OCI-LY1 (cell line): Measurements from ENCODE around the gene DNMT3A.

ENCODE experiments used
- H2AFZ ChIP-seq: fragments of 200-600 bp; sonication (generic), shearing (Covaris generic); 2 replicates; pipeline ENCODE4 v1.6.0; 2014; ENCODE audit warnings: antibody characterized with exemption, mild to moderate bottlenecking, low read length
- H3F3A ChIP-seq: fragments of 200-600 bp; sonication (generic), shearing (Covaris generic); 2 replicates; pipeline ENCODE4 v1.6.0; 2014; ENCODE audit warnings: mild to moderate bottlenecking, antibody characterized with exemption, low read length, moderate library complexity; ENCODE audit not compliant: insufficient read depth
- H3K27ac ChIP-seq: fragments of 200-600 bp; sonication (generic); 2 replicates; pipeline ENCODE4 v1.5.1; 2014; ENCODE audit warnings: low read length, mixed run types, mild to moderate bottlenecking, low read depth; ENCODE audit not compliant: poor library complexity, severe bottlenecking
- H3K27me3 ChIP-seq: fragments of 200-600 bp; sonication (generic); 2 replicates; pipeline ENCODE4 v1.6.0; 2014; ENCODE audit warnings: antibody characterized with exemption, mild to moderate bottlenecking, low read length, moderate library complexity; ENCODE audit not compliant: insufficient read depth
- H3K36me3 ChIP-seq: fragments of 200-600 bp; sonication (generic); 2 replicates; pipeline ENCODE4 v1.6.1; 2014; ENCODE audit warnings: mild to moderate bottlenecking, antibody characterized with exemption, low read length, moderate library complexity, mixed read lengths; ENCODE audit not compliant: insufficient read depth
- H3K4me1 ChIP-seq: fragments of 200-600 bp; sonication (generic); 2 replicates; pipeline ENCODE4 v1.5.1; 2014; ENCODE audit warnings: mild to moderate bottlenecking, low read length, moderate library complexity; ENCODE audit not compliant: insufficient read depth, severe bottlenecking
- H3K4me2 ChIP-seq: fragments of 200-600 bp; sonication (generic), shearing (Covaris generic); 2 replicates; pipeline ENCODE4 v1.6.1; 2014; ENCODE audit warnings: low read length
- H3K4me3 ChIP-seq: fragments of 200-600 bp; sonication (generic); 2 replicates; pipeline ENCODE4 v1.5.1; 2014; ENCODE audit warnings: low read length, low read depth, mild to moderate bottlenecking, mixed read lengths; ENCODE audit not compliant: poor library complexity, severe bottlenecking
- H3K79me2 ChIP-seq: fragments of 200-600 bp; shearing (Covaris generic); 2 replicates; pipeline ENCODE4 v1.6.1; 2016; ENCODE audit warnings: mixed run types, low read length, mixed read lengths; ENCODE audit not compliant: insufficient read depth
- H3K9ac ChIP-seq: fragments of 200-600 bp; sonication (generic), shearing (Covaris generic); 2 replicates; pipeline ENCODE4 v1.6.1; 2014; ENCODE audit warnings: mild to moderate bottlenecking, low read length, mixed read lengths
- H3K9me2 ChIP-seq: fragments of 200-600 bp; sonication (generic), shearing (Covaris generic); 2 replicates; pipeline ENCODE4 v1.6.1; 2014; ENCODE audit warnings: low read depth, mild to moderate bottlenecking, low read length, mixed read lengths
- H3K9me3 ChIP-seq: fragments of 200-600 bp; shearing (Covaris generic); 2 replicates; pipeline ENCODE4 v1.6.1; 2014; ENCODE audit warnings: low read length, mixed read lengths
- H4K20me1 ChIP-seq: fragments of 200-600 bp; sonication (generic), shearing (Covaris generic); 2 replicates; pipeline ENCODE4 v1.6.0; 2016; ENCODE audit warnings: mild to moderate bottlenecking, low read length; ENCODE audit not compliant: insufficient read depth
- EZH2 ChIP-seq: fragments of 200-600 bp; sonication (generic), shearing (Covaris generic); IDR thresholded peaks from 2 replicates; pipeline ENCODE4 v1.8.0; 2017; ENCODE audit warnings: borderline replicate concordance, mixed run types, mild to moderate bottlenecking, antibody characterized with exemption, low read length, moderate library complexity, mixed read lengths
- TF ChIP-seq, protein P1 (sequence below): fragments of 200-600 bp; sonication (generic), shearing (Covaris generic); IDR thresholded peaks from 2 replicates; pipeline ENCODE4 v1.5.1; 2017; ENCODE audit warnings: mild to moderate bottlenecking, antibody characterized with exemption, low read length, moderate library complexity, mixed read lengths

The DNMT3A gene

DNA sequence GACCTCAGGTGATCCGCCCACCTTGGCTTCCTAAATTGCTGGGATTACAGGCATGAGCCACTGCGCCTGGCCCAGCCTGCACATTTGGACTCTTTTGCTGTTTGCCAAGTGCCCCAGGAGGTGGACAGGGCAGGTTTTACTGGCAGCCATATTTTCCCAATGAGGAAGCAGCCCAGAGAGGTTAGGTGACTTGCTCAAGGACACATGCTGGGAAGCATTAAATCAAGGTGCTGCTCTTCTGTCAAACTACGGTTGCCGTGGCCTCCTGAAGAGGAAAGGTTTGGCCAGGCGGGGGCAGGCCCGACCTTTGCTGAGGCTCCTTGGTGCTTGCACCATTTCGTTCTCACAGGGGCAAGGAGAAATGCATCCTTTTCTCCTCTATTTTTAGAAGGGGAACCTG, 44.0 kb downstream of the DNMT3A start:
- H3K4me1 ChIP-seq = peaks cover 18% of the 10 kb centered on the region
- no peak overlapping the region for H3K4me2 ChIP-seq
- H3F3A ChIP-seq = no peaks in the 10 kb centered on the region
- TF ChIP-seq, protein P1, sequence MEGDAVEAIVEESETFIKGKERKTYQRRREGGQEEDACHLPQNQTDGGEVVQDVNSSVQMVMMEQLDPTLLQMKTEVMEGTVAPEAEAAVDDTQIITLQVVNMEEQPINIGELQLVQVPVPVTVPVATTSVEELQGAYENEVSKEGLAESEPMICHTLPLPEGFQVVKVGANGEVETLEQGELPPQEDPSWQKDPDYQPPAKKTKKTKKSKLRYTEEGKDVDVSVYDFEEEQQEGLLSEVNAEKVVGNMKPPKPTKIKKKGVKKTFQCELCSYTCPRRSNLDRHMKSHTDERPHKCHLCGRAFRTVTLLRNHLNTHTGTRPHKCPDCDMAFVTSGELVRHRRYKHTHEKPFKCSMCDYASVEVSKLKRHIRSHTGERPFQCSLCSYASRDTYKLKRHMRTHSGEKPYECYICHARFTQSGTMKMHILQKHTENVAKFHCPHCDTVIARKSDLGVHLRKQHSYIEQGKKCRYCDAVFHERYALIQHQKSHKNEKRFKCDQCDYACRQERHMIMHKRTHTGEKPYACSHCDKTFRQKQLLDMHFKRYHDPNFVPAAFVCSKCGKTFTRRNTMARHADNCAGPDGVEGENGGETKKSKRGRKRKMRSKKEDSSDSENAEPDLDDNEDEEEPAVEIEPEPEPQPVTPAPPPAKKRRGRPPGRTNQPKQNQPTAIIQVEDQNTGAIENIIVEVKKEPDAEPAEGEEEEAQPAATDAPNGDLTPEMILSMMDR = peak; percentile 29; the same call in 1 of the 2 replicates
- no peak for TF ChIP-seq EZH2
- H3K9me2 ChIP-seq = no peaks in the 10 kb centered on the region
- H4K20me1 ChIP-seq = no peaks in the 10 kb centered on the region
- H2AFZ ChIP-seq = no peak overlapping the region
- H3K79me2 ChIP-seq = no peaks in the 10 kb centered on the region
- H3K4me3 ChIP-seq = no peak overlapping the region
- H3K9ac ChIP-seq = no peak overlapping the region
- no peaks in the 10 kb centered on the region for H3K9me3 ChIP-seq
- H3K36me3 ChIP-seq = no peaks in the 10 kb centered on the region
- H3K27ac ChIP-seq = no peak overlapping the region
- H3K27me3 ChIP-seq = 0 out of 2 replicates have a peak, but pooled peaks cover 3% of the 10 kb centered on the region

DNA sequence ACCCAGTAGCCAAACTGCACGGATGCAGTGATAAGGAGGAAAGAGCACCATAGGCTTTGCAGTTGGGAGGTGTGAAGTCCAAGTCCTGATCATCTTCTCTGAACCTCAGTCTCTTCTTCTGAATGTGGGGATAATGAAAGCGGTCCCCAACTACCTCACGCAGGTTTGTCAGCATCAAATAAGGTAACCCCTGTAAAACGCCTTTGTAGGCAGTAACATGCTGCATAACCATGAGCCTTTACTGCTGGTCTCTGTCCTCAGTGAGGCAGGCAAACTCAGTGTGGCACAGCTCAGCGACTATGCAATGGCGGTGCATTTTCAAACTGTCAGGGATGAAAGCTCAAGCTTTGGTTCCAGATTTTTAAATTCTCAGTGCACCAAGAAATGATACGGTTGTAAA, 46.1 kb downstream of the DNMT3A start:
- H3F3A ChIP-seq = no peaks in the 10 kb centered on the region
- H3K9ac ChIP-seq = no peak overlapping the region; the same call in 1 of the 2 replicates
- H3K4me2 ChIP-seq = peak overlapping the region; percentile 60
- TF ChIP-seq EZH2 = no peak
- TF ChIP-seq, protein P1 = no peak
- peaks cover 18% of the 10 kb centered on the region for H3K4me1 ChIP-seq
- no peaks in the 10 kb centered on the region for H3K27me3 ChIP-seq
- H2AFZ ChIP-seq = peak overlapping the region; percentile 48; the same call in 1 of the 2 replicates
- H3K9me2 ChIP-seq = no peaks in the 10 kb centered on the region
- H3K36me3 ChIP-seq = no peaks in the 10 kb centered on the region
- no peak overlapping the region for H3K27ac ChIP-seq
- no peaks in the 10 kb centered on the region for H3K9me3 ChIP-seq
- H3K79me2 ChIP-seq = no peaks in the 10 kb centered on the region
- H4K20me1 ChIP-seq = no peaks in the 10 kb centered on the region
- peak overlapping the region; percentile 28 for H3K4me3 ChIP-seq

DNA sequence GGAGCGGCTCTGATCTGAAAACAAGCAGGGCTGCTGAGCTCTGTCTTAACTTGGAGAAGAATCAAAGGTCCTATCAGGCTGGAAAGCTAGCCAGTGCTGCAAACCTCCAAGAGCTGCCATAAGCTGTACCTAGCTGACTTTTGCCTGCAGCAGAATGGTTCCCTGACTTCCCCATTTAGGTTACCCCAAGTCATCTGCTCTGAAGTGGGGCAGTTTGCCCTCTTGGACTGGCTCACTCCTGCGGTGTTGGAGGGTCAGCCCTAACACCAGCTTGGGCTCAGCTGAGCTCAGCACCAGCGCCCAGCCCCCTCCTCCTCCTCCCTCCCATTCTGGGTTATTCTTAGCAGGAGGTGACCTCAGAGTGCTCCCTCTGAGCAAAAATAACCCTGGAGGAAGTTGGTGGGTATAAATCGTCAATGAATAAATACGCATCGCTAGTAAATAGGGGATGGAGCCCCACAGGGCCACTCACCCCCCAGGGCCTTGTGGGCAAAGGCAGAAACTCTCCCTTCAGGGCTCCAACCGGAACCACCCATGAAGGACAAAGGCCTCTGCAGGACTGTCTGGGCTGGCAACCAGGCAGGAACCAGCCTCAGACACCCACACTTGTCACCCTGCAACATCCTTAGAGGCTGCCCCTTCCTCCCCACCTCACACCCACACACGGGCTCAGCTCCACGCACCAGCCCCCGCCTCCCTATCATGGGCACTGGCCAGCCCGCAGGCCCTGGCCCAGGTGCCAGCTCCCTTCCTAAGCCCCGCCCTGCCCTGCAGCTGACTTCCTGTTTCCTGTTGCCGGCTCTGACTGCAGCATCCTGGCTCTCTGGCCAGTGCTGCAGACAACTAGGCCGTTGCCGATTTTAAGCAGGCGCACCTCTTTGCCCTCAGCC, 46.9 kb downstream of the DNMT3A start:
- no peaks in the 10 kb centered on the region for H3F3A ChIP-seq
- TF ChIP-seq, protein P1 = no peak
- TF ChIP-seq EZH2 = no peak
- no peaks in the 10 kb centered on the region for H3K9me3 ChIP-seq
- peak overlapping the region; percentile 28 for H3K4me3 ChIP-seq
- H3K4me2 ChIP-seq = peak overlapping the region; percentile 60
- peak overlapping the region; percentile 48; the same call in 1 of the 2 replicates for H2AFZ ChIP-seq
- H3K27me3 ChIP-seq = no peaks in the 10 kb centered on the region
- no peaks in the 10 kb centered on the region for H4K20me1 ChIP-seq
- no peaks in the 10 kb centered on the region for H3K79me2 ChIP-seq
- H3K27ac ChIP-seq = peak overlapping the region; percentile 16
- peak overlapping the region; percentile 27; the same call in 1 of the 2 replicates for H3K9ac ChIP-seq
- no peaks in the 10 kb centered on the region for H3K9me2 ChIP-seq
- no peaks in the 10 kb centered on the region for H3K36me3 ChIP-seq
- peaks cover 18% of the 10 kb centered on the region for H3K4me1 ChIP-seq
